Osteoblast (primary cell): ENCODE measurements around the gene DIO3. TPM values are rescaled to one million over a fixed set of nuclear protein-coding genes. Genes with fewer than 3 reads are reported as not detected.
A peak's percentile ranks its signal among the peaks of the same experiment; 100 is the strongest.

Experiments
- DNase-seq: peaks from one replicate; pipeline ENCODE4 v3.0.0; 2011; ENCODE audit warnings: low spot score, mixed read lengths; ENCODE audit not compliant: insufficient read length; ENCODE audit errors: missing footprints
- H2AFZ ChIP-seq: 2 replicates; pipeline ENCODE4 v1.6.0; 2011; ENCODE audit warnings: mild to moderate bottlenecking, low read length
- H3K27ac ChIP-seq: 2 replicates; pipeline ENCODE4 v1.5.1; 2011; ENCODE audit warnings: mild to moderate bottlenecking, low read depth, low read length, moderate library complexity
- H3K27me3 ChIP-seq: 2 replicates; pipeline ENCODE4 v1.6.0; 2012; ENCODE audit warnings: mild to moderate bottlenecking, control low read depth, inconsistent platforms, low read length, moderate library complexity; ENCODE audit not compliant: insufficient read depth
- H3K36me3 ChIP-seq: 2 replicates; pipeline ENCODE4 v1.5.1; 2011; ENCODE audit warnings: mild to moderate bottlenecking, low read length, control low read depth, moderate library complexity; ENCODE audit not compliant: insufficient read depth
- H3K4me1 ChIP-seq: 2 replicates; pipeline ENCODE4 v1.5.1; 2011; ENCODE audit warnings: mild to moderate bottlenecking, low read length, control low read depth, moderate library complexity; ENCODE audit not compliant: insufficient read depth
- H3K4me2 ChIP-seq: 2 replicates; pipeline ENCODE4 v1.6.0; 2011; ENCODE audit warnings: mild to moderate bottlenecking, low read length; ENCODE audit not compliant: insufficient read depth
- H3K4me3 ChIP-seq: fragments of 200-600 bp; sonication (generic); 3 replicates; pipeline ENCODE4 v1.5.1; 2012; ENCODE audit warnings: mild to moderate bottlenecking, low read length, inconsistent platforms; ENCODE audit not compliant: insufficient read depth
- H3K79me2 ChIP-seq: 2 replicates; pipeline ENCODE4 v1.6.0; 2012; ENCODE audit warnings: mild to moderate bottlenecking, low read length, control low read depth, inconsistent platforms; ENCODE audit not compliant: insufficient read depth
- H3K9me3 ChIP-seq: 2 replicates; pipeline ENCODE4 v1.5.1; 2011; ENCODE audit warnings: low read depth, low read length, control low read depth
- H4K20me1 ChIP-seq: 2 replicates; pipeline ENCODE4 v1.6.0; 2012; ENCODE audit warnings: mild to moderate bottlenecking, low read length, control low read depth; ENCODE audit not compliant: insufficient read depth
- total RNA-seq: library from RNA; depleted of rRNA; stranded (reverse); fragments of >200 nt; gene quantifications from 2 replicates; pipeline ENCODE4 v1.2.3, GENCODE V29; 2012
- TF ChIP-seq, protein P1 (sequence below): IDR thresholded peaks from 2 replicates; pipeline ENCODE4 v1.5.1; 2011; ENCODE audit warnings: mild to moderate bottlenecking, low read depth, low read length, moderate library complexity; ENCODE audit errors: extremely low read depth

DIO3 gene
- total RNA-seq, 1 donor, result not detected

- Histone ChIP-seq H2AFZ (no peak overlapping the region), H3K4me2 (no peak overlapping the region), H3K9me3 (no peaks in the 10 kb centered on the region), H3K27ac (no peak overlapping the region), H3K36me3 (no peaks in the 10 kb centered on the region), H3K4me1 (no peaks in the 10 kb centered on the region), H3K79me2 (no peaks in the 10 kb centered on the region), H3K4me3 (no peak overlapping the region), H3K27me3 (peaks cover 6% of the 10 kb centered on the region), H4K20me1 (no peaks in the 10 kb centered on the region)
- peak; percentile 81 for DNase-seq
- TF ChIP-seq, protein P1, sequence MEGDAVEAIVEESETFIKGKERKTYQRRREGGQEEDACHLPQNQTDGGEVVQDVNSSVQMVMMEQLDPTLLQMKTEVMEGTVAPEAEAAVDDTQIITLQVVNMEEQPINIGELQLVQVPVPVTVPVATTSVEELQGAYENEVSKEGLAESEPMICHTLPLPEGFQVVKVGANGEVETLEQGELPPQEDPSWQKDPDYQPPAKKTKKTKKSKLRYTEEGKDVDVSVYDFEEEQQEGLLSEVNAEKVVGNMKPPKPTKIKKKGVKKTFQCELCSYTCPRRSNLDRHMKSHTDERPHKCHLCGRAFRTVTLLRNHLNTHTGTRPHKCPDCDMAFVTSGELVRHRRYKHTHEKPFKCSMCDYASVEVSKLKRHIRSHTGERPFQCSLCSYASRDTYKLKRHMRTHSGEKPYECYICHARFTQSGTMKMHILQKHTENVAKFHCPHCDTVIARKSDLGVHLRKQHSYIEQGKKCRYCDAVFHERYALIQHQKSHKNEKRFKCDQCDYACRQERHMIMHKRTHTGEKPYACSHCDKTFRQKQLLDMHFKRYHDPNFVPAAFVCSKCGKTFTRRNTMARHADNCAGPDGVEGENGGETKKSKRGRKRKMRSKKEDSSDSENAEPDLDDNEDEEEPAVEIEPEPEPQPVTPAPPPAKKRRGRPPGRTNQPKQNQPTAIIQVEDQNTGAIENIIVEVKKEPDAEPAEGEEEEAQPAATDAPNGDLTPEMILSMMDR, result no peak
These were observed 9.3 kb upstream of the DIO3 start for GRCh38 chr14:101551729-101552595.

- H3K4me2 ChIP-seq, result no peak overlapping the region
- H3K27ac ChIP-seq, result no peak overlapping the region
- H4K20me1 ChIP-seq, result no peaks in the 10 kb centered on the region
- no peaks in the 10 kb centered on the region for H3K79me2 ChIP-seq
- H2AFZ ChIP-seq, result no peak overlapping the region
- H3K4me1 ChIP-seq, result no peaks in the 10 kb centered on the region
- H3K4me3 ChIP-seq, result no peak overlapping the region
- peak; percentile 74 for DNase-seq
- no peaks in the 10 kb centered on the region for H3K9me3 ChIP-seq
- no peaks in the 10 kb centered on the region for H3K36me3 ChIP-seq
- TF ChIP-seq, protein P1, result no peak
- H3K27me3 ChIP-seq, result peaks cover 10% of the 10 kb centered on the region
These were observed 8.5 kb upstream of the DIO3 start for GRCh38 chr14:101552786-101553231.

DNA sequence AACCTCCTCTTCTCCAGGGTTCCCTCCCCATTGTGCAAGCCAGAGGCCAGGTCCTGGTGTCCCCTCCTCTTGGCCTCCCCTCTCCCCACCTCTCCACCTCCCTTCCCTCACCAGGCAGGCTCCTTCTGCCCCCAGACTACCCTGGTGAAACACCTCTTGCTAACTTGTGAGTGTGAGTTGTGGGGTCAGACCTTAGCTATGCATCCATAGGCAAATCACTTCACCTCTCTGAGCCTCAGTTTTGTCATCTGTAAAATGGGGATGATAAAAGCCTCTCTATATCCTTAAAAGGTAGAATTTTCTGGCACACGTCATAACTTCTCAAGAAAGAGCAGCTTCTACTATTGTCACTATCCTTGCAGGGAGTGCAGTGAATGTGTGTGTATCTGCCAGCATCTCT lies 7.9 kb upstream of the DIO3 start:
- Histone ChIP-seq H3K27ac (no peak overlapping the region), H3K4me2 (no peak overlapping the region), H3K36me3 (no peaks in the 10 kb centered on the region), H3K9me3 (no peaks in the 10 kb centered on the region), H4K20me1 (no peaks in the 10 kb centered on the region), H3K79me2 (no peaks in the 10 kb centered on the region), H3K27me3 (peaks cover 16% of the 10 kb centered on the region), H2AFZ (no peak overlapping the region), H3K4me3 (no peak overlapping the region), H3K4me1 (no peaks in the 10 kb centered on the region)
- DNase-seq, result peak; percentile 80
- TF ChIP-seq, protein P1, result no peak

DNA sequence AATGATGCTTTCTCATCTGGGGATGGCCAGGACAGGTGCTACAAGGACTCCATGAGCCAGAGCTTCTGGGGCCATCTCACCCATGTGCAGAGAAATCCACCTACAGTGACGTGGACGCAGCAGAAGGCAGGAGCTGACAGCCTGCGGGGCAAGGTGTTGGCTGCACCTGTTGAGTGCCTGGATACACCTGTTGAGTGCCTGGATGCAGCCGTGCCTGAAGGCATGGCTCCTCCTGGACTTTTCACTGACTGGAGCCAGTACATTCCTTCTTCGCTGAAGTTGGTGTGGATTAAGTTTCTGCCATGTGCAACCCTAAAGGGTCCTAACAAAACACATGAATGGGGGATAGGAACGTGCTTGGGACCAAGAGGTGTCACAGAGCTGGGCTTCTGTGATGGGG lies 7.4 kb upstream of the DIO3 start:
- DNase-seq, result peak; percentile 82
- no peak overlapping the region for H2AFZ ChIP-seq
- H3K4me3 ChIP-seq, result no peak overlapping the region
- TF ChIP-seq, protein P1, result no peak
- no peak overlapping the region for H3K4me2 ChIP-seq
- H3K9me3 ChIP-seq, result no peaks in the 10 kb centered on the region
- H3K4me1 ChIP-seq, result no peaks in the 10 kb centered on the region
- H3K27ac ChIP-seq, result no peak overlapping the region
- no peaks in the 10 kb centered on the region for H4K20me1 ChIP-seq
- peaks cover 21% of the 10 kb centered on the region for H3K27me3 ChIP-seq
- no peaks in the 10 kb centered on the region for H3K36me3 ChIP-seq
- no peaks in the 10 kb centered on the region for H3K79me2 ChIP-seq
